Spleen (tissue), 7 donors: ENCODE measurements around the gene HSPA9.

Experiments used
- CTCF ChIP-seq, 11 experiments: fragments of 200-600 bp in 7 of 11; fragments of 450-650 bp in 4 of 11; sonication (generic) in 4 of 11; IDR thresholded peaks in 8 of 11; conservative IDR thresholded peaks in 3 of 11; 1 replicate in 7 of 11; 2 replicates in 4 of 11; pipeline versions ENCODE4 v1.4.0 to v1.8.0; 2016 to 2021; ENCODE audit warnings: antibody characterized with exemption in 11 of 11, inconsistent platforms in 4 of 11, mild to moderate bottlenecking in 1 of 11
- POLR2A ChIP-seq, 3 donors: fragments of 450-650 bp; IDR thresholded peaks; one replicate each; pipeline ENCODE4 v1.5.1; 2017; ENCODE audit warnings: antibody characterized with exemption in 3 of 3, mild to moderate bottlenecking in 1 of 3
- donor health status: DM: no; HTN: no; CAD: no; lungs with moderate emphysema.
- donor health status: DM: no; HTN: no; CAD: no.
- donor health status: DM: no; HTN: no; CAD: no.

GRCh38 chr5:138580001-138580400 is 4.8 kb upstream of the HSPA9 start:
- TF ChIP-seq CTCF (IDR thresholded peaks at IDR 0.05 in 8 of 11, conservative IDR thresholded peaks at IDR 0.05 in 3 of 11) (no peak), POLR2A (IDR thresholded peaks at IDR 0.05) (no peak)
